HG03571 (cell line): ENCODE results near the gene TSHZ3.

ENCODE experiments used
- ATAC-seq: cut with Tn5 transposase; IDR thresholded peaks from one replicate; pipeline ENCODE4 v1.9.1; 2021; ENCODE audit not compliant: unreplicated experiment

TSHZ3 gene

GRCh38 chr19:31349160-31349881 lies at the start of gene TSHZ3:
TSHZ3 (minus strand) TSS chr19:31349436; CDS start chr19:31349219, 217 bp downstream.
- no peak for ATAC-seq

GRCh38 chr19:31397308-31397707 lies 48.1 kb upstream of the TSHZ3 start:
- ATAC-seq = no peak

- no peak for ATAC-seq
These were observed 43.2 kb upstream of the TSHZ3 start for GRCh38 chr19:31392464-31392863.

GRCh38 chr19:31391518-31391917 lies 42.3 kb upstream of the TSHZ3 start:
- no peak for ATAC-seq

GRCh38 chr19:31390711-31391110 lies 41.5 kb upstream of the TSHZ3 start:
- no peak for ATAC-seq

GRCh38 chr19:31389874-31390273 lies 40.6 kb upstream of the TSHZ3 start:
- no peak for ATAC-seq

GRCh38 chr19:31387717-31388301 lies 38.6 kb upstream of the TSHZ3 start:
- no peak for ATAC-seq

- ATAC-seq = no peak
These were observed 37.6 kb upstream of the TSHZ3 start for GRCh38 chr19:31386806-31387205.

GRCh38 chr19:31385744-31386143 lies 36.5 kb upstream of the TSHZ3 start:
- no peak for ATAC-seq

GRCh38 chr19:31383553-31383952 lies 34.3 kb upstream of the TSHZ3 start:
- ATAC-seq = no peak

GRCh38 chr19:31380854-31381253 lies 31.6 kb upstream of the TSHZ3 start:
- no peak for ATAC-seq

- ATAC-seq = no peak
These were observed 29.2 kb upstream of the TSHZ3 start for GRCh38 chr19:31378404-31378803.

- no peak for ATAC-seq
These were observed 28.5 kb upstream of the TSHZ3 start for GRCh38 chr19:31377736-31378135.

GRCh38 chr19:31372246-31372781 lies 23.1 kb upstream of the TSHZ3 start:
- ATAC-seq = no peak

- ATAC-seq = no peak
These were observed 21.0 kb upstream of the TSHZ3 start for GRCh38 chr19:31370216-31370615.

GRCh38 chr19:31364963-31365362 lies 15.7 kb upstream of the TSHZ3 start:
- no peak for ATAC-seq

- no peak for ATAC-seq
These were observed 12.5 kb upstream of the TSHZ3 start for GRCh38 chr19:31361728-31362127.

GRCh38 chr19:31357315-31357673 lies 8.1 kb upstream of the TSHZ3 start:
- ATAC-seq = no peak

GRCh38 chr19:31356587-31357314 lies 7.5 kb upstream of the TSHZ3 start:
- ATAC-seq = no peak

GRCh38 chr19:31355665-31356289 lies 6.5 kb upstream of the TSHZ3 start:
- no peak for ATAC-seq
